Breast epithelium (tissue), 3 donors: ENCODE measurements around the gene PIK3CB.

Experiments used
- POLR2A ChIP-seq: fragments of 450-650 bp; IDR thresholded peaks from one replicate; pipeline ENCODE4 v1.6.1; 2016; ENCODE audit warnings: antibody characterized with exemption, mild to moderate bottlenecking, moderate library complexity
- POLR2AphosphoS5 ChIP-seq, 3 donors: sonication (generic); formaldehyde crosslinking; IDR thresholded peaks; one replicate each; pipeline ENCODE4 v1.6.1; 2017; ENCODE audit warnings: antibody characterized with exemption in 3 of 3
- TF ChIP-seq, protein P1 (sequence below), 3 donors: fragments of 450-650 bp; IDR thresholded peaks; one replicate each; pipeline ENCODE4 v1.5.1; 2016 to 2017; ENCODE audit warnings: antibody characterized with exemption in 3 of 3, mild to moderate bottlenecking in 3 of 3, moderate library complexity in 3 of 3

DNA sequence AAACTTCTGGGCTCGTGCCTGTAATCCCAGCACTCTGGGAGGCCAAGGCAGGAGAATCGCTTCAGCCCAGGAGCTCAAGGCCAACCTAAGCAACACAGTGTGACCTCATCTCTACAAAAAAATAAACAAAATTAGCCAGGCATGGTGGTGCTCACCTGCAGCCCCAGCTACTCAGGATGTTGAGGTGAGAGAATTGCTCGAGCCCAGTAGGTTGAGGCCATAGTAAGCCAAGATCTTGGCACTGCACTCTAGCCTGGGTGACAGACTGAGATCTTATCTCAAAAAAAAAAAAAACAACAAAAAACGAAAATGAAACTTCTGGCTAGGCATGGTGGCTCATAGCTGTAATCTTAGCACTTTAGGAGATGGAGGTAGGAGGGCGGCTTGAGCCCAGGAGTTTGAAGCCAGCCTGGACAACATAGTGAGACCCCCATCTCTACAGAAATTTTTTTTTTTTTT is 53.7 kb downstream of the PIK3CB start:
- TF ChIP-seq, protein P1, sequence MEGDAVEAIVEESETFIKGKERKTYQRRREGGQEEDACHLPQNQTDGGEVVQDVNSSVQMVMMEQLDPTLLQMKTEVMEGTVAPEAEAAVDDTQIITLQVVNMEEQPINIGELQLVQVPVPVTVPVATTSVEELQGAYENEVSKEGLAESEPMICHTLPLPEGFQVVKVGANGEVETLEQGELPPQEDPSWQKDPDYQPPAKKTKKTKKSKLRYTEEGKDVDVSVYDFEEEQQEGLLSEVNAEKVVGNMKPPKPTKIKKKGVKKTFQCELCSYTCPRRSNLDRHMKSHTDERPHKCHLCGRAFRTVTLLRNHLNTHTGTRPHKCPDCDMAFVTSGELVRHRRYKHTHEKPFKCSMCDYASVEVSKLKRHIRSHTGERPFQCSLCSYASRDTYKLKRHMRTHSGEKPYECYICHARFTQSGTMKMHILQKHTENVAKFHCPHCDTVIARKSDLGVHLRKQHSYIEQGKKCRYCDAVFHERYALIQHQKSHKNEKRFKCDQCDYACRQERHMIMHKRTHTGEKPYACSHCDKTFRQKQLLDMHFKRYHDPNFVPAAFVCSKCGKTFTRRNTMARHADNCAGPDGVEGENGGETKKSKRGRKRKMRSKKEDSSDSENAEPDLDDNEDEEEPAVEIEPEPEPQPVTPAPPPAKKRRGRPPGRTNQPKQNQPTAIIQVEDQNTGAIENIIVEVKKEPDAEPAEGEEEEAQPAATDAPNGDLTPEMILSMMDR (IDR thresholded peaks at IDR 0.05) = no peak
- no peak for TF ChIP-seq POLR2A
- TF ChIP-seq POLR2AphosphoS5 (IDR thresholded peaks at IDR 0.05) = no peak
